Transverse colon (tissue), 3 donors: Measurements from ENCODE around the gene HS3ST4.

Source experiments
- CTCF ChIP-seq, 5 experiments: fragments of 200-600 bp in 3 of 5; fragments of 450-650 bp in 2 of 5; sonication (generic) in 3 of 5; IDR thresholded peaks; 1 replicate in 2 of 5; 2 replicates in 3 of 5; pipeline ENCODE4 v1.5.1; 2016 to 2017; ENCODE audit warnings: antibody characterized with exemption in 5 of 5, inconsistent platforms in 3 of 5, mild to moderate bottlenecking in 2 of 5, moderate library complexity in 1 of 5
- EP300 ChIP-seq: sonication (generic); formaldehyde crosslinking; IDR thresholded peaks from one replicate; pipeline ENCODE4 v1.6.1; 2017; ENCODE audit warnings: antibody characterized with exemption, low read depth
- POLR2A ChIP-seq: fragments of 450-650 bp; IDR thresholded peaks from one replicate; pipeline ENCODE4 v1.6.1; 2016; ENCODE audit warnings: antibody characterized with exemption, mild to moderate bottlenecking, moderate library complexity

- TF ChIP-seq CTCF (IDR thresholded peaks at IDR 0.05) (no peak), POLR2A (no peak), EP300 (no peak)
Measured at GRCh38 chr16:25734430-25735385, 42.9 kb downstream of the HS3ST4 start.
